HG03039 (cell line): ENCODE measurements around the gene CXCL12.

Experiments used
- ATAC-seq: cut with Tn5 transposase; IDR thresholded peaks from one replicate; pipeline ENCODE4 v1.9.1; 2021; ENCODE audit warnings: mild to moderate bottlenecking, moderate library complexity; ENCODE audit not compliant: unreplicated experiment

Gene CXCL12

GRCh38 chr10:44385696-44386441 lies 972 bp upstream of the CXCL12 start:
- no peak for ATAC-seq

DNA sequence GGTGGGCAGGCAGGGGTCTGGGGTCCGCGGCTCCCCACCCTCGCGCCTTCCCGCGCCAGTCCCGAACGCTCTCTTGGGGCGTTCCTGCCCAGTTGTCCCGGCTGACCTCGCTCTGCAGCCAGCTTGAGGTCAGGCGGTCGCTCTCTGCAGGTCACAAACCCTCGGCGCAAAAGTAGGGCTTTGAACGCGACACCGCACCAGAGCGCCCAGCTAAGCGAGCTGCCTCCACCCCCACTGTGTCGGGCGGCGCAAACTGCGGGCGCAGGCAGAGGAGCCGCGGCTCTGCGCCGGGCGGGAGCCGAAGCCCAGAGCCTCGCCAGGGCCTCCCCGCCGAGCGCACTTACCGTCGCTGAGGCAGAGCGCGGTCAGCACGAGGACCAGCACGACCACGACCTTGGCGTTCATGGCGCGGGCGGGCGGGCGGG lies 284 bp downstream of the CXCL12 start:
- no peak for ATAC-seq

- ATAC-seq = no peak
These were observed 922 bp downstream of the CXCL12 start for GRCh38 chr10:44383749-44384600.

DNA sequence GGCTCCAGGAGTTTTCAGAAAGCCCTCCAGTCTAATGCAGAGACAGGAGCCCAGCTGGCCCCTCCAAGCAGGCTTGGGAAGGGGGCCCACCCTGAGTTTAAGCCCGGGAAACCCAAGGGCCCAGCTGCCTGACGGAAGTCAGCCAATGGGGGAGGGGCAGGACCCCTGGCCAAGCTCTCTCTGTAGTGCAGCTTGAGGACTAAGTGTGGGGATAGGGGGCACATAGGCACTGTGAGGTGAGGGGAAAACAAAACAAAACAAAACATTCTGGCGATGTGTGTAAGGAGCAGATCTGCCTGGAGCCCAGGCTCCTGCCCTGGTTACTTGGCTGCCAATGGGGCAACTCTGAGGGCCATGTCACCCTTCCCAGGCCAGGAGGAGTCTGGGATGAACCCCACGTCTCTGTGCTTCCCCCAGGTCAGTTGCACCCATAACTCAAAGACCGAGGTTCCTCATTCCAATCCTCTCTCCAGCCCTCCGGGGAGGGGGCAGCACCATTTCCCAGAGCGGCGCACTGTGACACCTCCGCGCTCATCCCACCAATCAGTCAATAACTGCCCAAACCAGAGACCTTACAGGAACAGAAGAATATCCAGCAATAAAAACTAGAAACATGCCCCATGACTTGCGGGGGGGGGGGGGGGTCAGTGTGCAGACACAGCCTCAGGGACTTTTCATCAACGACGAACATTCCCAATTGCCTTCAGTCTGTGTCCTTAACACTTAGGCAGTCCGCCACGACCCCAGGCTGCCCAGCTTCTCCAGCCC lies 1.7 kb downstream of the CXCL12 start:
- no peak for ATAC-seq

- ATAC-seq = no peak
These were observed 2.6 kb downstream of the CXCL12 start for GRCh38 chr10:44382131-44382858.

- ATAC-seq = no peak
These were observed 3.9 kb downstream of the CXCL12 start for GRCh38 chr10:44380829-44381600.

DNA sequence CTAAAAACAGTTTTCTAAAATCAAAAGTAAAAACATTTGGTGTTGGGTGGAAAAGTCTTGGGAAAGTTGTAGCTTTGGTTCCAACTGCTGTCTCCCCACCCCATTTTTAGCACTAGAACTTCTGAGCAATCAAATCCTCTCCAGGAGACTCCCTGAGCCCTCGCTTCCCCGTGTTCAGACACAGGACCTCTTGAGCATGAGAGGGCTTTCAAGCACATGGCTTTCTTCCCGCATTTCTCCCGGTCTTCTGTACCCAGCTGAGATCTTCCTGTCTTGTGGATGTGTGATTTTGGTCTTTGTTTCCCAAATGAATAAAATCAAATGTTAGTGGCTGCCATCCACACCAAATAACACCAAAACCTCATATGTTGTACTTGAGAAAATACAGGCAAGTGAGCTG lies 5.0 kb downstream of the CXCL12 start:
- no peak for ATAC-seq

GRCh38 chr10:44378626-44379025 lies 6.3 kb downstream of the CXCL12 start:
- ATAC-seq = no peak

GRCh38 chr10:44377651-44378310 lies 7.1 kb downstream of the CXCL12 start:
- ATAC-seq = no peak

GRCh38 chr10:44376472-44377099 lies 8.3 kb downstream of the CXCL12 start:
- no peak for ATAC-seq

DNA sequence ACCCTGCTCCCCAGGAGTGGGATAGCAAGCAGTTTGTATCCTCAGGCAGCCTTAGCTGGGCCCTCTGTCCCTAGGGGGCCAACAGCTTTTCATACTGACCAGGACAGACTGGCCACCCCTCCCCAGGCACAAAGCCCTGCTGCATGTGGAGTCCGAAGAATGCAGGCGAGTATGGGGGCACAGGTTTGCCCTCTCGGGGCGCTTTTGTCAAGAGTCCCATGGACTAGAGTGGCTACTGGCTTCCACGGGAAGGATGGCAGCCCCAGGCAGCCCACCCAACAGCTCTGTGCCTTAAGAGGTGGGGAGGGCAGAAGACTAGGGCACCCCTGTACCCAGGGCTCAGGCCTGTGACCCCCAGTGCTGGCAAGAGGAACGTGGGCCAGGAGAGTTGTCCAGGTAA lies 10.7 kb downstream of the CXCL12 start:
- ATAC-seq = no peak

GRCh38 chr10:44373341-44373995 lies 11.4 kb downstream of the CXCL12 start:
- ATAC-seq = no peak

DNA sequence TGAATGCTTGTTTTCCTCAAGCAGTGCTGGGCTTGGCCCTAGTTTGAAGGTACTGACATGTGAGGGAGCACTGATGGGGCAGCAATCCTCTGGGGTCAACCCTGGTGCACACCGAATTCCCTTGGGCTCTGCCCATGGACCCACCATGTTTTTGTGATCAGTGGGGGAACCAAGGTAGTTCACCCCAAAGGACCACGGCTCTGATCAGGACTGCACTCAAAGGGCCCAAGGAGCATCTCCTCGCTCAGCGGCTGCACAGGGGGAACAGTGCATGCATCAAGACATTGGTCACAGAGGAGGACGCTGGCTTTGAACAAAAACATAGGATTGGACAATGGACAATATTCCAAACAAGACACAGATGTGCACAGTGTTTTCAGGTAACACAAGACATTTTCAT lies 12.7 kb downstream of the CXCL12 start:
- ATAC-seq = no peak

- no peak for ATAC-seq
These were observed 14.1 kb downstream of the CXCL12 start for GRCh38 chr10:44370731-44371248.

DNA sequence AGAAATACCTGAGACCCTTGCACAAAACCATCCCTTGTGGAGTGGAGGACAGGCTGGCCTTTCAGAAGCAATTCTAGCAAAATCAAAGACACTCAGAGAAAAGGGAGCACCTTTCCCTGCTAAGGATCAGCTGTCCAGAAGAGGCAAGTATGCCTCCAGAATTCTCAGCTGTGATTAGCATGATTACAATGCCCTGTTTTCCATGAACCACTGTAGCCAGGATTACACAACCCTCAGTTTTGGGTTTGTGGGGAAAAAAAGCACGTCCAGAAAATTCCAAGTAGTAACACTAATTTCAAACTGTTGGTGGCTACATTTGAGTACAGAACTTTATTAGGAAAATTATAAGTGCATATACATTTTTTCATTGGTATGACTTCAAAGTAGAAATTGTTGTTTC lies 15.0 kb downstream of the CXCL12 start:
- ATAC-seq = no peak

DNA sequence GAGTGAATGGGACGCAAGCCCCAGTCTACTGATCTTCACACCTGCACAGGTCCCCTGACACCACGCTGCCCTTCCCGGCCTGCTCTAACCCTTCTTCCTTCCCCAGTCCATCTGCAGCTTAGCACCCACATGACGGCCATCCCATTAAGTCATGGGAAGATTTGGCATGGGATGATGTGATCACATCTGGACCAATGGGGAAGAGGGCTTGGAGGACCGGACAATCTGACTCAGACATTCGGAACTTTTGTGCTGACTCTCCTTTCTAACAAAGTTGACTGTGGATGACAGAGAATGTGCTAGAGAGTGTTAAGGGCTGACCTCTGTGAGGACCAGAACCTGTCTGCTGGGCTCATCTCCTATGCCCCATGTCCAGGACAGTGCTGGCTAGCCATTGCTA lies 15.6 kb downstream of the CXCL12 start:
- ATAC-seq = no peak

GRCh38 chr10:44368637-44369036 lies 16.3 kb downstream of the CXCL12 start:
- ATAC-seq = no peak

DNA sequence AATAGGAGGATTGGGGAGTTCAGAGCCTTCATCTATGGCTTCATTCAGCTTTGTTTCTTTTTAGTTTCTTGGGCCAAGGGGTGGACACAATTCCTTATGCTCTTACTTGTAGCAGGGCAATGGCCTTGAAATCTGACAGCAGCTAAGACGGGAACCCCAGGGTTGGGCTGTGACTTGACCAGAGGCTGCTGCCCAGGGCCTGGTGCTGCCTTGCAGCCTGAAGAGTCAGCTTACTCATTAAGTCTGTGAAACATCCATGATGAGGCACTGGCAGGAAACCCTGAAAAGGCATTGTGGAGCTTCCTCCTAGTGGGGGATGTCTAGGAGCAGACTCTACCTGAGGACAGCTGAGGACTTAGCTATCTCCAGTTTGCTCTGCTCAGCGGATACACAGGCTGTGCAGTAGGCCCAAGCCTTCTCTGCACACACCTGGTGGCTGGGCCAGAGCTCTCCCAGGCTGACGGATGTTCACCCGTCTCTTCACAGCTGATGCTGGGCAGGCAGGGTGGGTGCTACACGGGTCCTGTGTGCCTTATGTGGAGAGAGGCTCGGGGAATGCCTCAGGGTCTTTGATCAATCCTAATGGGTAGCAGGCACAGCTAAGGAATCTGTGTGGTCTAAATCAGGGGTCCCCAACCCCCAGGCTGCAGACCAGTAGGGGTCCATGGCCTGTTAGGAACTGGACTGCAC lies 17.8 kb downstream of the CXCL12 start:
- ATAC-seq = no peak
